Osteocyte (in vitro differentiated cells): ENCODE data around the gene MZT2A. TPM values are rescaled to one million over a fixed set of nuclear protein-coding genes. Genes with fewer than 3 reads are reported as not detected.
"Not testable (repeated sequence)": the region's sequence is repeated elsewhere in the genome, so short reads cannot be mapped to it uniquely, and the experiment has no call there.

Experiments used
- DNase-seq: peaks from one replicate; pipeline ENCODE4 v3.0.0; 2021; ENCODE audit warnings: mixed read lengths; ENCODE audit not compliant: unreplicated experiment; ENCODE audit errors: extremely low spot score
- H3K27ac Mint-ChIP-seq: one replicate; pipeline ENCODE4 v1.8.0; 2021; ENCODE audit warnings: mild to moderate bottlenecking, mixed read lengths; ENCODE audit not compliant: unreplicated experiment
- H3K27me3 Mint-ChIP-seq: one replicate; pipeline ENCODE4 v1.8.0; 2021; ENCODE audit warnings: mixed read lengths; ENCODE audit not compliant: unreplicated experiment
- H3K36me3 Mint-ChIP-seq: one replicate; pipeline ENCODE4 v1.8.0; 2021; ENCODE audit warnings: mixed read lengths; ENCODE audit not compliant: unreplicated experiment
- H3K4me1 Mint-ChIP-seq: one replicate; pipeline ENCODE4 v1.8.0; 2021; ENCODE audit warnings: mixed read lengths; ENCODE audit not compliant: unreplicated experiment
- H3K4me3 Mint-ChIP-seq: one replicate; pipeline ENCODE4 v1.8.0; 2021; ENCODE audit warnings: mild to moderate bottlenecking, moderate library complexity, mixed read lengths; ENCODE audit not compliant: unreplicated experiment
- H3K9me3 Mint-ChIP-seq: one replicate; pipeline ENCODE4 v1.8.0; 2021; ENCODE audit warnings: mixed read lengths; ENCODE audit not compliant: unreplicated experiment
- CTCF ChIP-seq: fragments of 200-600 bp; sonication (generic); IDR thresholded peaks from 2 replicates; pipeline ENCODE4 v1.5.0; 2021; ENCODE audit warnings: antibody characterized with exemption, mild to moderate bottlenecking, moderate library complexity
- total RNA-seq: library from RNA; stranded (reverse); gene quantifications from 2 replicates; pipeline ENCODE4 v1.2.1, GENCODE V29; 2021

Gene MZT2A
- total RNA-seq, 1 donor from 2014 or later: 110 TPM

GRCh38 chr2:131530626-131531344 lies 38.6 kb upstream of the MZT2A start:
- H3K27me3 Mint-ChIP-seq, H3K36me3 Mint-ChIP-seq, H3K4me1 Mint-ChIP-seq, H3K27ac Mint-ChIP-seq, H3K9me3 Mint-ChIP-seq, H3K4me3 Mint-ChIP-seq: not testable (repeated sequence)
- peak; percentile 80 for DNase-seq

GRCh38 chr2:131529864-131530445 lies 37.8 kb upstream of the MZT2A start:
- H3K4me1 Mint-ChIP-seq: not testable (repeated sequence)

GRCh38 chr2:131528981-131529863 lies 37.0 kb upstream of the MZT2A start:
- H3K4me3 Mint-ChIP-seq: peak overlapping the region; percentile 44
- H3K4me1 Mint-ChIP-seq, H3K27me3 Mint-ChIP-seq, H3K27ac Mint-ChIP-seq, H3K36me3 Mint-ChIP-seq, H3K9me3 Mint-ChIP-seq: not testable (repeated sequence)
- peak; percentile 82 for DNase-seq

More at GRCh38 chr2:131529864-131530445, 37.8 kb upstream of the MZT2A start:
- peak; percentile 71 for DNase-seq
- H3K9me3 Mint-ChIP-seq, H3K27me3 Mint-ChIP-seq, H3K27ac Mint-ChIP-seq, H3K36me3 Mint-ChIP-seq, H3K4me3 Mint-ChIP-seq: not testable (repeated sequence)

- not testable (repeated sequence) for H3K9me3 Mint-ChIP-seq, H3K27me3 Mint-ChIP-seq, H3K4me1 Mint-ChIP-seq, H3K36me3 Mint-ChIP-seq
- H3K27ac Mint-ChIP-seq: peak within 1 kb of the TSS; percentile 23
- peak; percentile 87 for DNase-seq
- H3K4me3 Mint-ChIP-seq: peak within 1 kb of the TSS; percentile 73
These were observed 35.2 kb upstream of the MZT2A start, which contains the start of gene CCDC74A for GRCh38 chr2:131527131-131528001. Gene CCDC74A (plus strand): TSS chr2:131527888. CDS start chr2:131527971, 83 bp downstream.

GRCh38 chr2:131525256-131525655 lies 33.1 kb upstream of the MZT2A start:
- not testable (repeated sequence) for H3K27me3 Mint-ChIP-seq, H3K36me3 Mint-ChIP-seq, H3K4me1 Mint-ChIP-seq, H3K9me3 Mint-ChIP-seq, H3K27ac Mint-ChIP-seq, H3K4me3 Mint-ChIP-seq
- peak; percentile 15 for DNase-seq

- no peak for DNase-seq
- peaks cover 6% of the 10 kb centered on the region for H3K36me3 Mint-ChIP-seq
- TF ChIP-seq CTCF: no peak
- H3K9me3 Mint-ChIP-seq: no peaks in the 10 kb centered on the region
- H3K4me3 Mint-ChIP-seq: no peak overlapping the region
- no peak overlapping the region for H3K27ac Mint-ChIP-seq
- H3K4me1 Mint-ChIP-seq: no peaks in the 10 kb centered on the region
- H3K27me3 Mint-ChIP-seq: no peaks in the 10 kb centered on the region
These were observed 30.0 kb upstream of the MZT2A start for GRCh38 chr2:131521961-131522781.

- not testable (repeated sequence) for DNase-seq, H3K27ac Mint-ChIP-seq, H3K4me3 Mint-ChIP-seq, H3K4me1 Mint-ChIP-seq, H3K9me3 Mint-ChIP-seq, H3K36me3 Mint-ChIP-seq, H3K27me3 Mint-ChIP-seq
These were observed 29.3 kb upstream of the MZT2A start for GRCh38 chr2:131521524-131521923.
